Astrocyte of the hippocampus (primary cell): ENCODE measurements around the gene BIN1.
"Not testable (repeated sequence)": the region's sequence is repeated elsewhere in the genome, so short reads cannot be mapped to it uniquely, and the experiment has no call there.

Source experiments
- DNase-seq: peaks from one replicate; pipeline ENCODE4 v3.0.0; 2011; ENCODE audit warnings: low read depth, low spot score

Gene BIN1

GRCh38 chr2:127048969-127049897 lies 57.7 kb downstream of the BIN1 start:
- DNase-seq: no peak

DNA sequence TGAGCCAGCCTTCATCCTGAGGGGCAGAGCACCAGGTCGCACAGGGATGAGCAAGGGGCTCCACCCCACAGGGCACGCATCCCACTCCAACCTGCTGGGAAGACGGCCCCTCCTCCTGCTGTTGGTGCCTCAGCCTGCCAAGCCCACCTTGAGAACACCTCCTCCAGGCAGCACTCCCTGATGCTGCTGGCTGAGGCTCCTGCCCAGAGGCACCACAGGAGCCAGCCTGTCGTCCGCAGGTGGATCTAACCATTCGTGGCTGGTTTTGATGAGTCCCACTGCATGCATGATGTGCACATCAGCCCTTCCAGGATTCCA lies 58.4 kb downstream of the BIN1 start:
- no peak for DNase-seq

- DNase-seq: no peak
Observed at GRCh38 chr2:127047716-127048617, 59.0 kb downstream of the BIN1 start.

DNA sequence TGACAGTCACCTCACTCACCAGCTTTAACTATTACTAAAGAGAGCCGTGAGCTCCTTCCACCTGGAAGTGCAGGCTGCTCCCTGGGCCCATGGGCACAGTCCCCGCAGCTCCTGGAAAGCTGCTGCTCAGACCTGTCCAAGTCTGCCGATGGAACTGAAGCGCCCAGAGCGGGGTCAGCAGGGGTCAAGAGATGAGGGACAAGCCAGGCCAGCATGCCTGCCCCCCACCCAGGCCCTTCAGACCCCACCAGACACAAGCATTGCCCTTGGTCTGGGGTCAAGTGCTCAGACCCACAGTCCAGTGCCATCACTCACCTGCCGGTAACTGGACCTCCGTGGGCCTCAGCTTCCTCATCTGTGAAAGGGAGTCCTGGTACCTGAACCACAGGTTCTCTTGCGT lies 59.9 kb downstream of the BIN1 start:
- no peak for DNase-seq

DNA sequence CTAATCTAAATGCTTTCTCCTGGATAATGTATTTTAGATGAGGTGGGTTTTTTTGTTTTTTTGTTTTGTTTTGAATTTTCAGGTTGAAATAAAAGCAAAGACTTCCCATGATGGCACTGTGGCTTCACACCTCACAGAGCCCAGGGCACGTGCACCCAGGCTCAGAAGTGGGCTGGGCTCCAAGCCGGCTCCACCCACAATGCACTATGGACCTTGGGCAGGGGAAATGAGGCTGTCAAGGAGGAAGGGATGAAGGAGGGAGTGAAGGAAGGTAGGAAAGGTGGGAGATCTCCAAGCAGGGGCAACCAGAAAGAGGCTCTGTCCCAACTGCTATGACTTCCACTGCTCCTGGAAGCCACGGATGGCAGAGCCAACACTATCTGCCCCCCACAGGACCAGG lies 60.4 kb downstream of the BIN1 start:
- DNase-seq: no peak

GRCh38 chr2:127045792-127046501 lies 61.0 kb downstream of the BIN1 start:
- DNase-seq: no peak

GRCh38 chr2:127044977-127045661 lies 61.8 kb downstream of the BIN1 start:
- no peak for DNase-seq

DNA sequence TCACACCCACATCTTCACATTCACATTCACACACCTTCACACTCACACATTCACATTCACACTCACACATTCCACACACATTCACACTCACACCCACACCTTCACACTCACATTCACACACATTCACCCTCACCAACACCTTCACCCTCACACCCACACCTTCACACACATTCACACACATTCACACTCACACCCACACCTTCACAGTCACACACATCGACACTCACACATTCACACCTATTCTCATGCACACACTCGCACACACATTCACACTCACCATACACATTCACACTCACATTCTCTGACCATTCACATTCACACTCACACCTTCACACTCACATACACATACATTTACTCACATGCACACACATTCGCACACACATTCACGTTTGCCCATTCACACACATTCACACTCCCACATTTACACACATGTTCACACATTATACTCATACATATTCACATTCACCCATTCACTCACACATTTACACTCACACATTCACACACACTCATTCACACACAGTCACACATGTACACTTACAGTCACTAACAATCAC lies 62.7 kb downstream of the BIN1 start:
- DNase-seq: no peak

GRCh38 chr2:127043367-127044164 lies 63.4 kb downstream of the BIN1 start:
- no peak for DNase-seq

- no peak for DNase-seq
Observed at GRCh38 chr2:127041259-127041970, 65.5 kb downstream of the BIN1 start.

DNA sequence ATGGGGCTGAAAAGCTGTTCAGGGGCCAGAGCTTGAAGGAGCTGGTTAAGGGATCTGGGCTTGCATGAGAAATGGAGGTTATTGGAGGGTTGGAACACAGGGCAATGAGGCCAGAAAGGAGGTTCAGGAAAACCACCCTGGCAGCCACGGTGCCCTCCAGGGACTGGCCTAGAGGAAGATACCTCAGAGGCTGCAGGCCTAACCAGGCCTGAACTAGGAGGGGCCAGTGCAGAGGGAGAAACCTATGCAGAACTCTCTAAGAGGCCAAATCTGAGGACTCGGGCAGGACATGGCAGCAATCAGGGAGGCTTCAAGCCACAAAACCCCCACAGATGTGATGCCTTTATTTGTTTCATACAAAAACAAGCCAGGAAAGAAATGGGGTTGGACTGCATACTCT lies 66.8 kb downstream of the BIN1 start:
- no peak for DNase-seq

- DNase-seq: no peak
Observed at GRCh38 chr2:127039387-127040031, 67.4 kb downstream of the BIN1 start.

GRCh38 chr2:127037476-127037875 lies 69.5 kb downstream of the BIN1 start:
- no peak for DNase-seq

DNA sequence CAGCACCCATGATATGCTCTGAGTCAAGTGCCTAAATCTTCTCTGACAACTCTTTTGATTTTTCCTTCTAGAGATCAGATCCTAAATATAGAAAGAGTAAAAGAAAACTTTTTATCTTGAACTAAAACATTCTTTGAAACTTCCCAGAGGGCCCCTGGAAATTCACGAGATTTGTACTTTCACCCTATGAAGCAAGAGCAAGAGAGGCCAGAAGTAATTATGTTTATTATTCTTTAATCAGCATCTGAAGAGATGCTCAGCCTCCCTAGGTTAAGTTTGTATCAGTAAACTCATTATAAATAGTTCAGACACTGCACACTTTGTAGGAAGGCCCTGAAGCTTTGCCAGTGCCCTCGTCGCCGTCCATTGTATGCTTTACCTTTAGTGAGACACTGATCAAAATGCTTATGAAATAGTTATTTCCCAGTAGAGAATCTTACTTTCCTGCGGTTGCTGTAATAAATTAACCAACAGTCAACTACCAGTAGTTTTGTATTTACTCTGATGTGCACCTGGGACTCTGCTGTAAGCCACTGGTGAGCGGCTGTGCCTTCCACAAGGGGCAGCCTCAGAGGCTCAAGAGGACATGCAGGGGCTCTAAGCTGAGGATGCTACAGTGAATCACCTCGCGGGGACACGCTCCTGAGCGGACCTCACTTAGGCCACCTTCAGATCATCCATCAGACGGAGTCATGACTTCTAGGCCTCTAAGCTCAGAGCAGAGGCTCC lies 71.9 kb downstream of the BIN1 start:
- no peak for DNase-seq

DNA sequence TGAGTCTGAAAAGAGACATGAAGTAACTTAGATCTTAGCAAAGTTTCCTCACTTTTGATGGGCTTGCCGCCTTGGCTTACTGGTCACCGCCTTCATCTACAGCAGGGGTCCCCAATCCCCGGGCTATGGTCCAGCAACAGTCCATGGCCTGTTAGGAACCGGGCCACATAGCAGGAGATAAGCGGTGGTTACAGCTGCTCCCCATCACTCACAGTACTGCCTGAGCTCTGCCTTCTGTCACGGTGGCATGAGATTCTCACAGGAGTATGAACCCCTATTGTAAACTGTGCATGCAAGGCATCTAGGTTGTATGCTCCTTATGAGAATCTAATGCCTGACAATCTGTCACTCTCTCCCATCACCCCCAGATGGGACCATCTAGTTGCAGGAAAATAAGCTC lies 72.9 kb downstream of the BIN1 start:
- no peak for DNase-seq

GRCh38 chr2:127032621-127033020 lies 74.3 kb downstream of the BIN1 start:
- DNase-seq: no peak

DNA sequence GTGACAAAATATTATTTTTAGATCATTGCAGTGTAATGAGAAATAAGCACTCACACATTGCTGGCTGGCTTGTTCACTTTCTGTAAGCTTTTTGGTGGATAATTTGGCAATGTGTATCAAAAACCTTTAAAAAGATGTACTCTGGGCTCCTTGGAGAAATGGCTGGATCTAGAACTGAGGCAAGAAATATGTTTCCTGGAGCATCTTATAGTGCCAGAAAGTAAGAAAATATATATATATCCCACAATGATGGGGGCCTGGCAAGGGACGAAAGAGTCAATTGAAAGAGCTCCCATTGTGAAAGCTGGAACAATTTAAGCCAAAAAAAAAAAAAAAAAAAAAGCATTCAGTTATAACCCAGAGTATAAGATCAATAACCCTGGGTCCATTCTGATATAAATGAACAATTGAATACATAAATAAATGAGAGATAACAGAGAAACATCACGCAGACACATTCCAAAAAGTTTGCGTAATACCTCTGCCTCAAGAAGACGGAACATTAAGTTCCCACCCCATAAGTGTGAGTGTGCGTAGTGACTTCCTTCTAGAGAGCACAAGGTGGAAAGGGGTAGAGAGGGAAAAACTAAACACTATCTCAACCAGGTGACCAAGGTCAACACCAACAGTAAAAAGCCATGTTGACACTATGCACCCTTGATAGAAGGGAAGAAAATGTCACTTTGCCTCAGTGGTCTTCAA lies 77.5 kb downstream of the BIN1 start:
- no peak for DNase-seq

DNA sequence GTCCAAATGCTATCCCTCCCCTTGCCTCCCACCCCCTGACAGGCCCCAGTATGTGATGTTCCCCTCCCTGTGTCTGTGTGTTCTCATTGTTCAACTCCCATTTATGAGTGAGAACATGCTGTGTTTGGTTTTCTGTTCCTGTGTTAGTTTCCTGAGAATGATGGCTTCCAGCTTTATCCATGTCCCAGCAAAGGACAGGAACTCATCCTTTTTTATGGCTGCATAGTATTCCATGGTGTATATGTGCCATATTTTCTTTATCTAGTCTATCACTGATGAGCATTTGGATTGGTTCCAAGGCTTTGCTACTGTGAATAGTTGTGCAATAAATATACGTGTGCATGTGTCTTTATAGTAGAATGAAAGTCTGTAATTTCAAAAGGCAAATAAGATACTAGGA lies 78.2 kb downstream of the BIN1 start:
- DNase-seq: not testable (repeated sequence)
